ENCODE data around the gene ZNF408. TPM values are rescaled to one million over a fixed set of nuclear protein-coding genes. Genes with fewer than 3 reads are reported as not detected.

ZNF408 gene
- total RNA-seq, 1 donor, result 12.1 TPM

DNA sequence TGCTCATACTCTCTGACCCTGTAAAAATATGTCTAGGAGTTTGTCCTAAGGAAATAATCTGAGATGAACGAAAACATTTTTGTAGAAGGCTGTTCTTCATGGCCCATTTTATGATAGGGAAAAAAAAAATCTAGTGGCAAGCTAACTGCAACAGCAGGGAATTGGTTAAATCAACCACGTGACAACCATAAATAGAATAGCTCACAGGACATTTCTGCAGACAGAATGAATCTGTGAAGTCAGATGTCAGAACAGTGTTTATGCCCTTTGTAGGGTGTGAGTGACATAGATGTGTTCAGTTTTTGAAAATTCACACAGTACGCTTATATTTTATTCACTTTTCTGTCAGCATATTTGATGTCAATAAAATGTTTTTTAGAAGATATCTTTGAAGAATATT lies 16.5 kb upstream of the ZNF408 start:
- DNase-seq (ENCODE audit: low read depth), result peak; percentile 84
- TF ChIP-seq, protein P1, sequence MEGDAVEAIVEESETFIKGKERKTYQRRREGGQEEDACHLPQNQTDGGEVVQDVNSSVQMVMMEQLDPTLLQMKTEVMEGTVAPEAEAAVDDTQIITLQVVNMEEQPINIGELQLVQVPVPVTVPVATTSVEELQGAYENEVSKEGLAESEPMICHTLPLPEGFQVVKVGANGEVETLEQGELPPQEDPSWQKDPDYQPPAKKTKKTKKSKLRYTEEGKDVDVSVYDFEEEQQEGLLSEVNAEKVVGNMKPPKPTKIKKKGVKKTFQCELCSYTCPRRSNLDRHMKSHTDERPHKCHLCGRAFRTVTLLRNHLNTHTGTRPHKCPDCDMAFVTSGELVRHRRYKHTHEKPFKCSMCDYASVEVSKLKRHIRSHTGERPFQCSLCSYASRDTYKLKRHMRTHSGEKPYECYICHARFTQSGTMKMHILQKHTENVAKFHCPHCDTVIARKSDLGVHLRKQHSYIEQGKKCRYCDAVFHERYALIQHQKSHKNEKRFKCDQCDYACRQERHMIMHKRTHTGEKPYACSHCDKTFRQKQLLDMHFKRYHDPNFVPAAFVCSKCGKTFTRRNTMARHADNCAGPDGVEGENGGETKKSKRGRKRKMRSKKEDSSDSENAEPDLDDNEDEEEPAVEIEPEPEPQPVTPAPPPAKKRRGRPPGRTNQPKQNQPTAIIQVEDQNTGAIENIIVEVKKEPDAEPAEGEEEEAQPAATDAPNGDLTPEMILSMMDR (IDR thresholded peaks at IDR 0.05; ENCODE audit: insufficient read depth, low read depth, low read length), result no peak

DNA sequence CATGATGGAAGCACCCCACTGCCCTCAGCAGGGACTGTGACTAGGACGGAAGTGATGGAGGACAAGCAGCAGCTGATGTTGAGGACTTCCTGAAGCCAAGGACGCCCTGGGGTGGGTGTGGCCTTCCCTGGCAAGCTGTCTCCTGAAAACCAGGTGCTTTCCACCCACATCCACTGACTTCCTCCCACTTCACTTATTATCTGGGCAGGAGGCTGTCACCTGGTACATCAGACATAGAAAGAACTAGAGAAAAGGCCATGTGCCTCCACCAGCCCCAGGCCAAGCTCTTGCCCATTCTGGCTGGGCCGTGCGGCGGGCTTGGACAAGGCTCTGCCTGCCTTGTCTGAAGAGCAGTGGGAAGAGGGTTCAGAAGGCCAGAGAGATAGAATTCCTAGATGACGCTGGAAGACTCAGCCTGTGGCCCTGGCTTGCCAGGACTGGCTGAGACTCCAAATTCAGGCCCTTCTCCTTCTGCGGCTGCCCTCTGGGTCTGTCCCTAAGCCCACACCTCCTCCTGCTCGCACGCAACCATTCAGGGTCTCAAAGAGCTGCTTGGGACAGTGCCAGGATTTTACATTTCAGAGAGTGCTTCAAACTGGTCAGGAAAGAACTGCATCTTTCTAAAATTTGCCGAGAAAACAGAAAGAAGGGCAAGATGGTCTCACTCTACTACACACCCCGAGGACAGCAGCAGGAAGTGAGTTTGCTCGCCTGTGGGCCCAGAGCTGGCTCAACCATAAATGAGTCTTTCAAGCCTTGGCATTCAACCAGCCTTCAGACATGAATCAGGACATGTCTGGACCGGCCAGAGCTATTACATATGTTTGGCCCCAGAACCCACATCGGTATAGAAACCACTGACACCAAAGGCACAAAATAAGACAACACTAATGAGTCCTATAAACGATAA lies 13.7 kb upstream of the ZNF408 start:
- TF ChIP-seq, protein P1 (IDR thresholded peaks at IDR 0.05; ENCODE audit: insufficient read depth, low read depth, low read length), result no peak
- no peak overlapping the region for H3K4me3 ChIP-seq (ENCODE audit: low read depth, low read length)
- DNase-seq (ENCODE audit: low read depth), result peak; percentile 69

More for the DNA sequence above, 16.5 kb upstream of the ZNF408 start:
- H3K4me3 ChIP-seq (ENCODE audit: low read depth, low read length), result no peak overlapping the region

DNA sequence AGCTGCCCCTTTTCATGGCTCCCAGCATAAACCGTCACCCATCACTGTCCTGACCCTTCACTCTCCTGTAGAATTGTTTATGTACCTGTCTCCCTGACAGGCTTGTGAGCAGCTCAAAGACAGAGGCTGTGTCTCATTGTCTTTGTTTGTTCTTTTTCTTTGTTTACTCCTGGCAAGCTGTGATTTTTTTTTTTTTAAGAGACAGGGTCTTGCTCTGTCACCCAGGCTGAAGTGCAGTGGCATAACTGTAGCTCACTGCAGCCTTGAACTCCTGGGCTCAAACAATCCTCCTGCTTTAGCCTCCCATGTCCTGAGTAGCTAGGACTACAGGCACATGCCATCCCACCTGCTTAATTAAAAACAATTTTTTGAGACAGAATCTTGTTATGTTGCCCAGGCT lies 10.1 kb upstream of the ZNF408 start:
- DNase-seq (ENCODE audit: low read depth), result no peak
- no peak overlapping the region for H3K4me3 ChIP-seq (ENCODE audit: low read depth, low read length)
- TF ChIP-seq, protein P1 (IDR thresholded peaks at IDR 0.05; ENCODE audit: insufficient read depth, low read depth, low read length), result no peak

DNA sequence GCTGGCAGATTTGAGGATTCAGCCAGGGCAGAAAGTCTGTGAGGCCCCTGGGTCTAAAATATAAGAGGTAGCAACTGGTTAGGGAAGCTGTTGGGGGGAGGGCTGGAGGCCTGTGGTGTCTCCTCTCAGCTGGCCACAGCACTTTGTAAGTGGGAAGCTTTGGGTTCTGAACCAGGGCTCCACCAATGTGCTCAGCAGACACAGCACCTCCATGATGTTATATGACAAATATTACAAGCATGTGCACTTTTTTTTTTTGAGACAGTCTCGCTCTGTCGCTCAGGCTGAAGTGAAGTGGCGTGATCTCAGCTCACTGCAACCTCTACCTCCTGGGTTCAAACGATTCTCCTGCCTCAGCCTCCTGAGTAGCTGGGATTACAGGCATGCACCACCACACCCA lies 8.4 kb upstream of the ZNF408 start:
- DNase-seq (ENCODE audit: low read depth), result no peak

DNA sequence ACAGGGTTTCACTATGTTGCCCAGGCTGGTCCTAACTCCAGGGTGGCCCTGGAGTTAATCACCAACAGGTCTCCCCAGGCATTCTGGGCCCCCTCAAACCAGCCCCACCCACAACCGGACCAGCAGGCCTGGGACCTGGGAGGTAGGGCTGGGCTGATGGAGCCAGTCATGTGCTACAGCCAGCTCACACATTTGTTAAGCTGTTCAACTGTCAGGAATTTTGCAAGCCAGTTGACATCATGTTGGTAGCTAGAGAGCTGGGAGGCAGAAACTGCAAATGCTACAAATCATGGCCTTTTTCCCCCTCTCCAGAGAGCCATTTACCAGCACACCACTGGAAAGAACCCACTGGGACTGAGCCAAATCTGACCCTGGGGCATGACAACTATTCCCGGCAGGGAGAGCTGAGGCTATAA lies 7.2 kb upstream of the ZNF408 start:
- TF ChIP-seq, protein P1 (IDR thresholded peaks at IDR 0.05; ENCODE audit: insufficient read depth, low read depth, low read length), result no peak
- no peak overlapping the region for H3K4me3 ChIP-seq (ENCODE audit: low read depth, low read length)
- peak; percentile 91 for DNase-seq (ENCODE audit: low read depth)

More for the DNA sequence above, 8.4 kb upstream of the ZNF408 start:
- no peak overlapping the region for H3K4me3 ChIP-seq (ENCODE audit: low read depth, low read length)
- TF ChIP-seq, protein P1 (IDR thresholded peaks at IDR 0.05; ENCODE audit: insufficient read depth, low read depth, low read length), result no peak

DNA sequence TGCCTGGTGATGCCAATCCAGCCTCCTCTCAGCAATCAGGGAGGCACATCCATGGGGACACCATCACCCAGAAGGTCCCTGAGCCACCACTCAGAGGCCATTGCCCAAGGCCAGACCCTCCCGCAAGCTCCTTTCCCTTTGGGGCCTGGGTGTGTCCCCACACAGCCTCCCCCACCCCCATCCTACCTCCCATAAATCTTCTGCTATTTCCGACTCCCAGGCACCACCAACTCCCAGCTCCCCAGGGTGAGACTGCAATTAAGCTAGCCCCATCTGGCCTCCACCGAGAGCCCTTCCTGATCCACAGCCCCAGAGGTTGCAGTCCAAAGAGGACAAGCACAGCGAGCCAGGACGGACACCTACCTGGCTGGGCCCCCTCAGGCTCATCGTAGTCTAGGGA lies 6.8 kb upstream of the ZNF408 start:
- TF ChIP-seq, protein P1 (IDR thresholded peaks at IDR 0.05; ENCODE audit: insufficient read depth, low read depth, low read length), result no peak

More for the DNA sequence above, 6.8 kb upstream of the ZNF408 start:
- DNase-seq (ENCODE audit: low read depth), result peak; percentile 60
- H3K4me3 ChIP-seq (ENCODE audit: low read depth, low read length), result no peak overlapping the region
